ENCODE measurements around the gene RPS6KA6.

GRCh38 chrX:84170931-84171330 lies 17.1 kb downstream of the RPS6KA6 start:
- TF ChIP-seq EZH2 (IDR thresholded peaks at IDR 0.05; ENCODE audit: insufficient read depth, low read length) (no peak), CTCF (IDR thresholded peaks at IDR 0.05; ENCODE audit: insufficient read depth, low read depth, low read length) (no peak)
